Mesodermal cell (in vitro differentiated cells): ENCODE results near the gene FBN2.

Experiments
- H3K27ac ChIP-seq: 2 replicates; pipeline ENCODE4 v1.7.0; 2013; ENCODE audit warnings: mild to moderate bottlenecking, low read depth, low read length, moderate library complexity; ENCODE audit not compliant: severe bottlenecking
- H3K36me3 ChIP-seq: 2 replicates; pipeline ENCODE4 v1.7.1; 2013; ENCODE audit warnings: mild to moderate bottlenecking, low read length, moderate library complexity; ENCODE audit not compliant: control insufficient read depth, insufficient read depth
- H3K4me1 ChIP-seq: one replicate; pipeline ENCODE4 v1.7.1; 2013; ENCODE audit warnings: mild to moderate bottlenecking, low read length; ENCODE audit not compliant: insufficient read depth, control insufficient read depth, poor library complexity, severe bottlenecking
- H3K4me3 ChIP-seq: 2 replicates; pipeline ENCODE4 v1.7.0; 2013; ENCODE audit warnings: low read length, control low read depth, mild to moderate bottlenecking; ENCODE audit not compliant: insufficient read depth, poor library complexity, severe bottlenecking; ENCODE audit errors: extremely low read depth
- H3K9me3 ChIP-seq: 2 replicates; pipeline ENCODE4 v1.7.1; 2013; ENCODE audit warnings: mild to moderate bottlenecking, low read length, moderate library complexity; ENCODE audit not compliant: control insufficient read depth
- WGBS, 2 experiments: methylation state at CpG; one replicate each; pipeline ENCODE4 v1.1.5; 2013; ENCODE audit warnings: missing lambda C conversion rate in 2 of 2; ENCODE audit not compliant: insufficient coverage in 2 of 2; 5-methylcytosine and 5-hydroxymethylcytosine counted together

FBN2 gene

DNA sequence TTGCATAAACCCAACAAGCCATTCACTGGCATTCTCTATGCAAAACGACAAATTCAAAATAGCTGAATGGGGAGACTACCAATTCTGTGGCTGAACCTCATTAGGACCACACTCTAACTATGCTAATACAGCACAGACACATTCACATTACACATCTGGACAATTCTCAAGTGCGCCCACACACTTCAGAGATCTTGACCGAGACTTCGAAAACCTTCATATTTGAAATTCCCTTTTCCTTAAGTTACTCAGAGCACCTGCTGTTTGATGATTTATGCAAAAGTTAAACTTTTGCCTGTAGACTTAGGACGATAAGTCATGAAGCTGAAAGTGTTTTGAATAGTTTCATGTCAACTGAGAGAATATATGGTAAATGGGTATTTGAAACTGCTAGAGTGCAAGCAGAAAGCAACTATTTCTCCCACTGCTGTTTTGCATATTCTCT is 111.9 kb downstream of the FBN2 start:
- 40 to 100% methylated on average over 1 to 4 of the region's 5 CpGs for WGBS, 2 experiments
- H3K9me3 ChIP-seq, result peaks cover 7% of the 10 kb centered on the region
- H3K4me3 ChIP-seq, result no peak overlapping the region
- H3K4me1 ChIP-seq, result no peaks in the 10 kb centered on the region
- H3K27ac ChIP-seq, result no peak overlapping the region
- peaks cover 38% of the 10 kb centered on the region for H3K36me3 ChIP-seq

DNA sequence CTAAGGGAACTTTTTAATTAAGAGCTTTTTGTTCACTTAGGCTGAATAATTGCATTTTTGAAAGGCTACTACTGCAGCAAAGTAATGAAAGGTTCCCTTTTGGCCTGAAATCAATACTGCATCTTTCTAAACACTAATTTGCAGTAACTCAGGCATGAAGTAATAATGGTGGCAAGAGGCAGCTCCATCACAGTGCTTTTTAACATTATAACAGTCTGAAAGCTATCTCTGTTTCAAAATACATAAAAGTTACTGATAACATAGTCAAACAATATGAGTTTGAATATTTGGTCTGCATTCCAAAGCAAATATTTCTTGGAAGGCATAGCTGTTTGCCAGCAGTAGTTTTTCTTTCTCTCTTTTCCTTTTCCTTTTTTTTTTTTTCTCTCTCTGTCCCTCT is 113.4 kb downstream of the FBN2 start:
- no peak overlapping the region for H3K4me3 ChIP-seq
- H3K4me1 ChIP-seq, result no peaks in the 10 kb centered on the region
- peaks cover 43% of the 10 kb centered on the region for H3K36me3 ChIP-seq
- no peak overlapping the region for H3K27ac ChIP-seq
- H3K9me3 ChIP-seq, result peaks cover 7% of the 10 kb centered on the region

- no peak overlapping the region for H3K4me3 ChIP-seq
- H3K27ac ChIP-seq, result no peak overlapping the region
- H3K36me3 ChIP-seq, result peaks cover 39% of the 10 kb centered on the region
- peaks cover 7% of the 10 kb centered on the region for H3K9me3 ChIP-seq
- H3K4me1 ChIP-seq, result no peaks in the 10 kb centered on the region
These were observed 115.4 kb downstream of the FBN2 start for GRCh38 chr5:128422612-128423011.

DNA sequence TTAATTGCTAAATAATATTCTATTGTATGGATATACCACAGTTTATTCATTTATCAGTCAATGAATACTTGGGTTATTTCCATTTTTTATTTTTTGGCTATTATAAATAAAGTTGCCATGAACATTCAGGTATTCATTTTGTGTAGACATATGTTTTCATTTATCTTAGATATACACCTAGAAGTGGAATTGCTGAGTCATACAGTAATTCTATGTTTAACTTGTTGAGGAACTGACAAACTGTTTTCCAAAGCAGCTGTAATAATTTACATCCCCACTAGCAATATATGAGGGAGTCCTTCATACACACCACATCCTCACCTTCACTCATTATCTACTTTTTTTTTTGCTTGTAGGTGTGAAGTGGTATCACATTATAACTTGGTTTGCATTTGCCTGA is 123.6 kb downstream of the FBN2 start:
- H3K4me3 ChIP-seq, result no peak overlapping the region
- H3K27ac ChIP-seq, result no peak overlapping the region
- H3K9me3 ChIP-seq, result no peaks in the 10 kb centered on the region
- peaks cover 11% of the 10 kb centered on the region for H3K4me1 ChIP-seq
- H3K36me3 ChIP-seq, result peaks cover 47% of the 10 kb centered on the region

GRCh38 chr5:128413356-128413755 is 124.7 kb downstream of the FBN2 start:
- Histone ChIP-seq H3K27ac (no peak overlapping the region), H3K4me1 (peaks cover 18% of the 10 kb centered on the region)

GRCh38 chr5:128412145-128412930 is 125.7 kb downstream of the FBN2 start:
- WGBS, 2 experiments, result 83% methylated on average over 1 of the region's 1 CpG; no CpG with 5 or more reads in 1 of the 2 experiments
- Histone ChIP-seq H3K9me3 (no peaks in the 10 kb centered on the region), H3K4me3 (no peak overlapping the region), H3K27ac (no peak overlapping the region), H3K36me3 (peaks cover 51% of the 10 kb centered on the region), H3K4me1 (peaks cover 18% of the 10 kb centered on the region)

More at GRCh38 chr5:128413356-128413755, 124.7 kb downstream of the FBN2 start:
- H3K9me3 ChIP-seq, result no peaks in the 10 kb centered on the region
- peaks cover 48% of the 10 kb centered on the region for H3K36me3 ChIP-seq
- no peak overlapping the region for H3K4me3 ChIP-seq
- 86 to 100% methylated on average over 1 of the region's 2 CpGs for WGBS, 2 experiments

GRCh38 chr5:128409166-128409800 is 128.8 kb downstream of the FBN2 start:
- peak overlapping the region; percentile 58 for H3K27ac ChIP-seq
- H3K4me3 ChIP-seq, result no peak overlapping the region
- peaks cover 58% of the 10 kb centered on the region for H3K36me3 ChIP-seq
- H3K9me3 ChIP-seq, result no peaks in the 10 kb centered on the region
- H3K4me1 ChIP-seq, result peaks cover 18% of the 10 kb centered on the region

DNA sequence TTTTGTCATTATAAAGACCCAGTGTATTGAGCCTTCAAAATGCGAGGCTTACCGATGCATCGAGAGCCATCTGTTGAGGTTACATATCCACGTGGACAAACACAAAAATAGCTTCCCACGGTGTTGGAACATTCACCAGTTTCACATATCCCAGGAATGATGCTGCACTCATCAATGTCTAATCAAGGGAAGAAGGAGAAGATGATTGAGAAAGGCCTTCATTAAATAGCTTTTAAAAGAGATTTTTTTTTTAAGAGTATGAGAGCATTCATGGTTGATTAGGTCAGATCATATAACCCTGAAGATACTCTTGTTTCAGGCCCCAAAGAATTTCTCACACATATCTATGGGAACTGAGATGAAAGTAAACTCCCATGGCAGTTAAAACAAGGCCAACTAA is 129.4 kb downstream of the FBN2 start:
- no peaks in the 10 kb centered on the region for H3K9me3 ChIP-seq
- H3K27ac ChIP-seq, result no peak overlapping the region
- WGBS, 2 experiments, result 100% methylated on average over 2 to 3 of the region's 5 CpGs
- peaks cover 62% of the 10 kb centered on the region for H3K36me3 ChIP-seq
- peaks cover 18% of the 10 kb centered on the region for H3K4me1 ChIP-seq
- no peak overlapping the region for H3K4me3 ChIP-seq

- peaks cover 68% of the 10 kb centered on the region for H3K36me3 ChIP-seq
- H3K9me3 ChIP-seq, result no peaks in the 10 kb centered on the region
- no peak overlapping the region for H3K4me3 ChIP-seq
- H3K4me1 ChIP-seq, result peaks cover 18% of the 10 kb centered on the region
- no peak overlapping the region for H3K27ac ChIP-seq
- no CpG with 5 or more reads among the region's 1 CpG for WGBS, 2 experiments
These were observed 130.1 kb downstream of the FBN2 start for GRCh38 chr5:128407944-128408343.

DNA sequence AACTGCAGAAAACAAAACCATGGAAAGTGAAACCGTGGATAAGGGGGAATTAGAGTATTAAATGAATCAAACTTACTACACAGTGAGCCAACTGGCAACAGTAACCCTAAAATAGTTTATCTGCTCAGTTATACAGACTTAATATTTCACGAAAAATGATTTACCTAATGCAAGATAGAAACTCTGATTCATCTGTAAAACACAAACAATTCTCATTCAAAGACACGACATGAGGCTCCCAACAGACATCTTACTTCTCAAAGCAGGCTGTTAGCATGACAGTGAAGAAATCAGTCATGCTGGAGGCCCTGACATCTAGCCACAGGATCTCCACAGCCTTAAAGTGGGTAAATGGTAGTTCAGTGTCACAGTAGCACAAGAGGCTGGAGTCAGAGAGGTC is 131.2 kb downstream of the FBN2 start:
- Histone ChIP-seq H3K36me3 (peaks cover 73% of the 10 kb centered on the region), H3K4me1 (peaks cover 18% of the 10 kb centered on the region), H3K4me3 (no peak overlapping the region), H3K9me3 (no peaks in the 10 kb centered on the region), H3K27ac (no peak overlapping the region)
- WGBS, 2 experiments, result 71 to 100% methylated on average over 1 of the region's 3 CpGs

DNA sequence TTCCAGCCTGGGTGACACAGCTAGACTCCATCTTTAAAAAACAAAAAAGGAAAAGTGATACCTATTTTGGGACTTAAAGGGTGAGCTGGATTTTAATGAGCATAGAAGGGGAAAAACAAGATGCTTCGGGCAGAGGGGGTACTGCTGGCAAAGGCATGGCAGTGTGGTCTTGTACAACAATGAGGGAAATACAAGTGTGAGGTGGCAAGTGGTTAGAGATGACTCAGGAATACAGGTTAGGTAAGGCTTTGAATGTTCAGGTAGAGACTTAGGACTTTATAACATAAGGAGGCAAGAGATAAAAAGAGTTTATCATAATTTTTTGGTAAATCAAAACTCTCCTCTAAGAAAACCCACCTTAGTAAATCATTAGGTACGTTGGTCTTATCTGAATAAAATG is 132.9 kb downstream of the FBN2 start:
- H3K4me1 ChIP-seq, result peaks cover 13% of the 10 kb centered on the region
- peaks cover 78% of the 10 kb centered on the region for H3K36me3 ChIP-seq
- 94 to 100% methylated on average over 1 of the region's 2 CpGs for WGBS, 2 experiments
- no peak overlapping the region for H3K4me3 ChIP-seq
- no peaks in the 10 kb centered on the region for H3K9me3 ChIP-seq
- H3K27ac ChIP-seq, result no peak overlapping the region
